GM21390 (cell line): Measurements from ENCODE around the gene RPS27L.

ENCODE experiments used
- ATAC-seq: cut with Tn5 transposase; IDR thresholded peaks from one replicate; pipeline ENCODE4 v1.9.1; 2021; ENCODE audit not compliant: unreplicated experiment

RPS27L gene

DNA sequence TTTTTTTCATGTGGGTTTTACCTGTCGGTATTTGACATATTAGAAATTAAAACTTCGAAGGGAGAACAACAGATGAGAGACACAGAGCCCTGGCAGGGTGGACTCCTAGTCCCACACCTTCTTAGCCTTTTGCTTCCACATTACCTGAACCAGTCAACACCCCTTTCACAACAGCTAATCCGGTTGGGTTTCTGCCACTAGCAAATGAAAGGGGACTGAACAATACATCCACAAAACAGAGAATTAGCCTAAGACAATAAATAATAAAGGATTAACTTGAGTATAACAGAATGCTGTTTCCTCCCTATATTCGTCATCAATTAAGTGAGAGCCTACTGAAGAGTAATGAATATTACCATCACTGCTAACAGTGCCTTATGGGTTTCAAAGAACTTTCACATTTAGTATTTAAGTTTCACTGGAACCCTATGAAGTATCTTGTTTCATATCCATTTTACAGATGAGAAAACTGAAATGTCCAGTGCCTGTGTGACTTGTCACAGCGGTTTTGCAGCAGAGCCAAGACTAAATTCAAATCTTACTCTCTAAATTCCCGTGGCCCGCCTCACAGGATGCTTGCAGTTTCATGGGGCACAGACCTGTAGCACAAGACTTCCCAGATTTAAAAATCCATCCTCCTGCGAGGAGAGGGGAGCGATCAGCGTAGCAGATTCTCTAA is 31.1 kb upstream of the RPS27L start:
- ATAC-seq: no peak

DNA sequence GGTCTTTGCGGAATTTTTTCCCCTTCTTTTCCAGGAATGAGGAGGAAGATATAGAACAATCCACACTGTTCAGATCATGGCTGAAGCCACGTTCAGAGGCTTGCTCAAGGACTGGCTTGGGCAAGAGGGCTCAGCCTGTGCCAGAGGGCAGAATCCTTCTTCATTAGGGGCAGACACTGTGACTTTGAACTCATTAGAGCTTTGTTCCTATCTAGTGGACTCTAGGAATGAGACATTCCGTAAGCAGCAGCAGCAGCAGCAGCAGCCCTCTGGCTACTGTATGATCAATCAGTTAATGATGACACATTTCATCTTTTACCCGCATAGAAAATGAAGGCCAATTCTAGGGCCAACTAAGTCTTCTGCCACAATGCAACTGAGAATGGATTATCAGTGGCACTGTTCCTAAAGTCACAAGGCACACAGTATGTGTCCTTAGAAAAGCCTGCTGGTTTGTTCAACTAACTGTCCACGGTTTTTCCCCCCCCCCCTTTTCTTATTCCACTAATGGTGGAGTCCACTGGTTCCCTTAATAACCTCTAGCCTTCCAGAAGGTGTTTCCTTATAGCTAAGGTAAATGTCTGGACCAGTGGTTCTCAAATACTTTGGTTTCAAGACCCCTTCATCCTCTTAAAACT is 30.4 kb upstream of the RPS27L start:
- no peak for ATAC-seq

DNA sequence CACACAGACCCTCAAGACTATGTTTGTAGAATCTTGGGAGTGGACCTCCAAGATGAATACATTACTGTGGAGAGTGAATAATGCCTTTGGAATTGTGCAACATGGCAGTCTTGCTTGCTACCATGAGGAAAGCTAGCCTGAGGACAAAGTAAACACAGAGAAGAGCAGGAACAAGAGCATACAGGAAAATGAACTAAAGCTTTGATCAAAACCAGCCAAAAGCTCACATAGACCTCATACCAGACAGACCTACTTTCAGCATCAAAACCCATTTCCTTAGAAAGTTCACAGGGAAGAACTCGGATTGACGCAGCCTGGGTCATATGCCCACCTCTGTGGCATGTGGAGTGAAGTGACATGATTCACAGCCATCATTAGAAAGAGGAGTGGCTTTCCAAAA is 28.8 kb upstream of the RPS27L start:
- ATAC-seq: no peak

DNA sequence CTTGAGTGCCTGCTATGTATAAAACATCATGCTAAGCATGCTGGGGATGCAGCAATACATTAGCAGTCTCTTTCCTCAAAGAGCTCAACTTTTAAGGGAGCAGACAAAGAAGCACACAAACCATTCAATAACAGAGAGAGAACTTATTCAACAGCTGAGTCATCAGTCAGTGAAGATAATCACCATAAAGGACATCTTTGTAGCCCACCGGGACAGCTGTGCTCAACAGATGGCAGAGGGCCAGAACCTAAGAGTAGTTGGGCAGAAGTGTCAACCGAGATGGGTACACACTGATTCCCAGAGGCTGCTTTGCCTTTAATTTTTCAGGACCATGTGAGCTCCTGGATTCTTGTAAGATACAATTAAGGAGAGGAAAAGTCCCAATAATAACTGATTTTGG is 27.9 kb upstream of the RPS27L start:
- no peak for ATAC-seq

DNA sequence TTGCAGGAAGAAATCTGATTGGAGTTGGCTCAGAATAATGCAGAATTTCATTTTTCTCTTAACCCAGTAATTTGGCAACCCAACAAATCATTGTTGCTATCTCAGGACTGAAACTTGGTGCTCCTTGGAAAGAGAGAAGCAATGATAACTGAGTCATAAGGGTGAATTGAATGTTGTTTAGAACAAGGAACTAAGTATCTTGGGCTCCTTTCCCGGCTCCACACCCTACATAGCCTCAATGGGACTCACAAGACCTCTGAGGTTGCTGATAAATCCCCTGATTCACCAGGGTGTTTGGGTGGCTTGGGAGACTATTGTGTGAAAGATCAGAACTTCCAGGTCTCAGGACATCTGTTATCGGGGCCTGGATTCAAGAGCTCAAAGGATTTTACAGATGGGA is 24.4 kb upstream of the RPS27L start:
- no peak for ATAC-seq

DNA sequence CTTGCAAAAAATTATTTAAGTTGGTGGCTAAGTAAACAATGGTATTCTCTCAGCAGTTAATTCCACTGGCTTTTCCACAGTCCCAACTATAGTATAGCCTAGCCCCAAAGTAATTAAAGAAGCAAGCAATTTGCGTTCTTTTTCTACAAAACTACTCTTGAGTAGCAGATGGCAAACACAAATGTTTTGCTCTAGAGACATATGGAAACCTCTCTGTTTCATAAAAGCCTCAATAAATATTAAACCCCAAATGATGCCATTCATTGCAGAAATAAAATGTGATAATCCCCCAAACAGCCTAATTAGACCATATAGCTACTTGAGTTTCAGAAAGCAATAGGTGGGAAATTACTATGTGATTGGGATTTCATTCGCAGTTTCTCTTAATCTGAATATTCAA is 23.5 kb upstream of the RPS27L start:
- ATAC-seq: no peak

DNA sequence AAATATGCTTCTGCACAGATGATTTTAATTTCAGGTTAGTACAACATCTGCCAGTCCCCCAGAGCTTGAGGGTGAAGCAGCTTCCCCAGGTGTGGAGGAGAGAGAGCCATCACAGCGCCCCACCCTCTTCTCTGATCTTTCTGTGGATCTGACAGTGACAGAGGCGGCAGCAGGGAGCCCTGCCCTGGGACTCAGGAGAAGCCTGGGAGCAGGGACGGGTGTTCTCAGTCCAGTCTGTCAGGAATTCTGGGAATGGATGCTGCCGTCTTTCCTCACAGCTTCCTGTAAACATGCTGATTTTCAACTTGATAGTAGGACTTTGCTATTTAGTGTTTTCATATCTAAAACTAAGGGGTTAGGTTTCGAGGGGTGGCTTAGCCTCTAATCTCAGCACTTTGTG is 20.8 kb upstream of the RPS27L start:
- no peak for ATAC-seq

DNA sequence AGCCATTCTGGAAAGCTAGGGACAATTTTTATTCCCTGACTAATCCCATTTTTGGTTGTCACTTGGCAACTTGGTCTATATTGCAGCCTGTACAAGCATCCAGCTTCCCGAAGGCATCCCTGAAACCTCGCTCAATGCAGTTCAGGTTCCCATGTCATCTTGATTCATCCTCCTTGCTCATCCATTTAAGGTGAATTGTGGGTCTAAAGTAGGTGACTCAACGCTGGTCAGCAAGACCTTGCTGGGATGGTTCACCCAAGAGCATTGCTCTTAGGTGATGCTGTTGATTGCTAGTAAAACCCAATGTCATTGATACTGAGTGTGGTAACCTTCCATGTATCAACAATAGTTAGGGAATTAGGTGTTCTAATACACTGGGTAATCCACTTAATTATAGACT is 19.0 kb upstream of the RPS27L start:
- ATAC-seq: no peak

DNA sequence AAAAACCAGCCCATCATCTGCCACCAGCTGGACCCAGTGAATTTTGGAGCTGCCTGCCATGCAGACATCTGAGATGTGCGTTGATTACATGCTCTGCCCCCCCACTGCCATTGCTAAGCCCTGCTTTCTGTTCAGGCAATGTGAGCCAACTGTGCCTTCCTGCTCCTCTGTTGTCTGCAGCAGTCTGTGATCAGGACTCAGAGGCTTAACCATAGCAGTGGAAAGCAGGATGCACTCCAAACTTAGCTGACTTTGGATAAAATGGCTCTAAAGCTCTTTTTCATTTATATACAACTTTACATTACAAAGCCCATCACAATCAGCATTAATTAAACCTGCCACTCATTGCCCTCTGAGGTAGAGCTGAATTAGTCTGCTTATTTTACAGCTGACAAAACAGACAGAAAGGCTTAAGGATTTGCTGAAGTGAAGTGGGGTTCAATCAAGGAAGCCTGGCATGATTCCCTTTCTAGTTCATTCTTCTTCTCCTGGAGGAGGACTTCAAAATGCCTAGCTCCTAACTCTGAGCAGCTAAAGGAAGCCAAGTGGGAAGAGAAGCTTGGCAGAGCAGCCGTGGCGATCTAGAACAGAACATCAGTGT is 15.7 kb upstream of the RPS27L start:
- no peak for ATAC-seq

DNA sequence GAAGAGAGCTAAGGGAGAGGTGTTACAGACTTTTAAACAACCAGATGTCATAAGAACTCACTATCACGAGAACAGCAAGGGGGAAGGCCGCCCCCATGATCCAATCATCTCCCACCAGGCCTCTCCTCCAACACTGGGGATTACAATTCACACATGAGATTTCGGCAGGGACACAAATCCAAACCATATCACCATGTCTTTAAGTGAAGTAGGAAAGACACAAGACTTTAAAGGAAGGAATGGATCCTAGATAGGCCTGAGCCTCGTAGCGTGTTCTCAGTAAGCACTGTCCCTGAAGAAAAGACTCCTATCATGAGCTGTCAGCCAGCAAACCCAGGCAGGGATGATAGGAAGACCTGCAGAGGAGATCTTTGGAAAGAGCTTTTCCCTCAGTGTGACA is 15.1 kb upstream of the RPS27L start:
- no peak for ATAC-seq

DNA sequence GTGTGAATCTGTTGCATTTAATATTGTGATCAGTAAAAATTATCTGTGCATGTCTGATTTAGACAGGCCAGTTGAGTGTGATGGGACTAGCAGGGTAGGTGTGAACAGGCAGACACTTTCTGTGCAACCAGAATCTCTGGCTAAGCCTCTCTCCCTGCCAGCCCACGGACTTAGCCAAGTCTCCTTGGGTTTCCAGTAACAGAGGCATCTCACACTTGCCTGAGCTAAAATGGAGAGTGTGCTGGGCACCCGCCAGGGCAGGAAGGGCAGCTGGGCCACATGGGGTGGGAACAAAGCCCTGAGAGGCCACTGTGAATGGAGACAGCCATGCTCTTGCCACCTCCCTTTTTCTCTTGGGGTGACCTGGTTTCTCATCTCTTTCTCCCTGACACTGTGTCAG is 12.5 kb upstream of the RPS27L start:
- no peak for ATAC-seq

DNA sequence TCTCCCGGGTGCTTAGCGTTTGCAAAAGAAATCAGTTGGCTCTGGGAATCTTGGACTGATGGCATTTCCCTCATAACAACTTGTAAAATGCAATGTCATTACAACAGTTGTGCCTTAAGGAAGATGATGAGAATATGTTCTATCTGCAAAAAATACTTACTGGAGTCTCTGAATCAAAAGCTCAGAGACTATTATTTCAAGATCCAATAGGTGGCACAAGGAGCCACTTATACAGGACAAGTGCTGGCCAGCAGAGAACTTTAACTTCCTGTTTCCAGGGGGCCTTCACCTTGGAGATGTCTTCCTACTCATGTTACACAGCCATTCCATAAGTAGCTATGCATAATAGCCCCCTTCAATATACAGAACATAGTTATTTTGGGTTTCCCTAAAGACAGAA is 8.9 kb upstream of the RPS27L start:
- no peak for ATAC-seq

DNA sequence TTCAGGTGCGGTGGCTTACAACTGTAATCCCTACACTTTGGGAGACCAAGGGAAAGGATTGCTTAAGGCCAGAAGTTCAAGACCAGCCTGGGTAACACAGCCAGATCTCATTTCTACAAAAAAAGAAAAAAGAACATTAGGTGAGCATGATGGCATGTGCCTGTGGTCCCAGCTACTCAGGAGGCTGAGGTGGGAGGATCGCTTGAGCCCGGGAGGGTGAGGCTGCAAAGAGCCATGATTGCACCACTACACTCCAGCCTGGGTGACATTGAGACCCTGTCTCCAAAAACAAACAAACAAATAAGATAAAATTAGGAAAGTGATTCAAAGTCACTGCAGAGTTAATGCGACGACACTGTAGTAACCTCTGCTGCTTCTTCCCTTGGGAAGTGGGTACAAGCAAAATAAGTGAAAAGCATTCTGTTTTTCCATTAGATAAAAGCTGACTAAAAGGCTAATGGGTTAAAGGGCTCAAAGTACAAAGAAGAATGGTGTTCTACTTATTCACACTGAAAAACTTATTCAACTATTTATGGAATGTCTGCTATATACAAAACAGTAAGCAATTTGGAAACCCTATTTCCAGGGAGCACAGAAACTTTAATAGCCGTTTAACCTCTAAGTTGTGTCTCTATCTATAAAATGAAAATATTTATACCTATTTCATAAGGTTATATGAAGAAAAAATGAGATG is 8.0 kb upstream of the RPS27L start:
- ATAC-seq: no peak

DNA sequence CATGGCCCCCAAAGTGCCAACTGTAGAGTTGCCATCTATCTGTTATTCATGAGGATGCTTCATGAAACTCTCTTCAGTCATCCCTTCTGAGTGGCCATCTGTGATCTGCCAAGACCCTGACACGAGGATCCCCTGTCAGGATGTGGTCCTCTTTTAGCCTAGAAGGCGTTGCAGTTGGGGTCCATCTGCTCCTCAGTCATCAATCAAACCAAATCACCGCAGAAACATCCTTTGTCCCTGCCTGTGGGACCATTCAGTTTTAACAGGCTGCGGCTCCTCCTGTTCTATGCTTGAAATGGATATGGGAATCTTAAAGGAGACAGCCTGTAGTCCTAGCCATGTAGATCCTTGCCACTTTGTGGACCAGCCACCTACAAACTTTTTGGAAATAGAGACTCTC is 5.9 kb upstream of the RPS27L start:
- ATAC-seq: no peak

DNA sequence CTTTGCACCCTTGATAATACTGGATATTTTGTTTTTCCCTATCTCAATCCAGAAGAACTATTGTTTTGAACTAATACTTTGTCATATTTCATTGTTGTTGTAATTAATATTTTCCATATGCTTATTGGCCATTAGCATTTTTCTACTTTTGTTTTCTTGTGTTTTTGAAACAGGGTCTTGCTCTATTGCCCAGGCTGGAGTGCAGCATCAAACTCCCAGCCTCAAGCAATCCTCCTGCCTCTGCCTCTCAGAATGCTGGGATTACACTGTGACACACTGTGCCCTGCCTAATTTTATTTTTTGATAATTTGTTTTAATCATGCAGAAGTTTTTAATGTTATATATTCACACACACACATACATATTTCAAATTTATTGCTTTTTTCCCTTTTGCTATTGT is 3.4 kb upstream of the RPS27L start:
- ATAC-seq: no peak

DNA sequence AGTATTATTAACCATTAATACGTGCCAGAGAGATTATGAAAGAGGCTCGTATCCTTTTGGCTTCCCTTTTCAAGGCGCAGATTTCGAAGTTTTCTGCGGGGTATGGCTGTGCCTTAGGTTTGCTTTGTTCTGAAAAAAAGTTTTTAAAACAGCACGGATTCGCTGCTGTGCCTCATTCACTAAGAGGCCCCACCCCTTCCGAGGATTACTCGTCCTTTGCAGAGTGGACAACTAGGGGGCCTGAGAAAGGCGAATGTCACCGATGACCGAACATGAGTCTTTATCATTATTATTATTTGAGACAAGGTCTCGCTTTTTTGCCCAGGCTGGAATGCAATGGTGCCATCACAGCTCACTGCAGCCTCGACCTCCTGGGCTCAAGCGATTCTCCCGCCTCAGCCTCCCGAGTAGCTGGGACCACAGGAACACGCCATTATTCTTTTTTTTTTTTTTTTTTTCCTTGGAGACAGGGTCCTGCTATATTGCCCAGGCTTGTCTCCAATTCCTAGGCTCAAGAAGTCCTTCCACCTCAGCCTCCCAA is 684 bp upstream of the RPS27L start:
- ATAC-seq: peak; percentile 16

DNA sequence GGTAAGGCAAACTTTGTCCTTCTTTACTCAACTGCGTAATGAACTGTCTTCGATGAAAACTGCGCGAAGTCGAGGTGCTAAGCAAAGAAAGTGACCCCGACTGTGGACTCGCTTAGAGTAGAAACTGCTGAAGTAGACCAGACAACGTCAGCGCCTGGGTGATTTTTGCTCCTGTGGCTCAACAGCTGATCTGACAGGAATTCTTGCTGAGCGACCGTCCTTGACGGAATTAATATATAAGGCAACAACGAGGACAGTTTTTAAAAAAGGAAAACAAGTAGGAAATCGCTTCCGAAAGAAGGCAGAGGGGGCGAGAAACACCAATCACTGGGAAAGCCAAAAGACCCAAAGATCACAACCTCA is 541 bp downstream of the RPS27L start:
- no peak for ATAC-seq

DNA sequence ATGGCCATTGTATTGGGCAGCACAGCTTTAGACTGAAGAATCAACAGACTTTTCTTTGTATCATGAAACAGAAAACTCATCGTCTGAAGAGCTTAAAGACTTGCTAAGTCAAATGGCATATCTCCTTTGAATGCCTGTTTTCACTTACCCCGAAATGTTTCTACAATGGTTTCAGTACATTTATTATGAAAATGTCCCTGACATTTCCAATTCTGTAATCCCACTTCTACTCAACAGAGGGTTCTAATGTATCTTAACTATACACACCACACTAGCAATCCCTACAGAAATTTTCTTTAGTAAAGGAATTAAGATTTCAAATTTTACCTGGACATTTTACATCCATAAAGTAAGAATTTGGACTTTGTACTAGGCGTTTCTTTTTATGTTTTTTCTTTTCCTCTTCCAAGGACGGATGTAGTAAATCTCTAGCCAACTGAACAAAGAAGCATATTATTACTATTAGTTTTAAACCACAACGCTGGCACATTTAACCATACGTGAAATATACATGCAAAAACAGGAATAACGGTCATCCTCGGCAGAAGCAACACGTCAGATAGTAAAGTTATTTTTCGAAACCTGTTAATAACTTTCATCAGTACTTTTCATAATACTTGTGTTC is 1.1 kb downstream of the RPS27L start:
- ATAC-seq: no peak

DNA sequence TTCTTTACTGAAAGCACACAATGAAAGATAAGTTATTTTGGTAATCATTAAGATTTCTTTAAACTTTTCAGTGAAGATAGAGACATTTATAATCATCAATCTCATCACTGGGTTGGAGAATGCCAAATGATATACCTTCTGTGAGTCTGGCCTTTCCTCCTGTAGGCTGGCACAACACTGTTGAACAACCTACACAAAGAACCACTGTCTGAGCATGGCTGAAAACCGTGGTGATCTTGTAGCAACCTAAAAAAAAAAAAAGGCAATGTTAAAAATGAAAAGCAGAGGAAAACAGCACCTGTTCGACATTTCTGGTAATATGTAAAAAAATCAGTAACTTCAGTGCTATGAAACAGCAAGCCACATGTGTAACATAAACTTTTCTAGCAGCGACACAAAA is 1.8 kb downstream of the RPS27L start:
- ATAC-seq: no peak

DNA sequence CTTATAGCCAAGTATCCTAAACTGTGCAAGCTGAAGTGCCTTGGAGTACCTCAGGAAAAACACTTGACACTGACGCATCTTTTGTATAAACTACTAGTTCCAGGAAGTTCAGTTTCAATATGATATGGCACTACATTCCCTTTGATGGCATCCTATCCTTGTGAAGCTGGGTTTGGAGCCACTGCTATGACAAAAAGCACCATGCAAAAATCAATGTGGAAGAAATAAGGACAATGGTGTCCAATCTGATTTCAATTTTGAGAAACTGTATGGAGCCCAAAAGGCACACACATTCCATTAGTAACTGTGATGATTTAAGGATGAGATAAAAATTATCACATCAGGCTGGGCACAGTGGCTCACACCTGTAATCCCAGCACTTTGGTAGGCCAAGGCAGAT is 5.6 kb downstream of the RPS27L start:
- ATAC-seq: no peak

DNA sequence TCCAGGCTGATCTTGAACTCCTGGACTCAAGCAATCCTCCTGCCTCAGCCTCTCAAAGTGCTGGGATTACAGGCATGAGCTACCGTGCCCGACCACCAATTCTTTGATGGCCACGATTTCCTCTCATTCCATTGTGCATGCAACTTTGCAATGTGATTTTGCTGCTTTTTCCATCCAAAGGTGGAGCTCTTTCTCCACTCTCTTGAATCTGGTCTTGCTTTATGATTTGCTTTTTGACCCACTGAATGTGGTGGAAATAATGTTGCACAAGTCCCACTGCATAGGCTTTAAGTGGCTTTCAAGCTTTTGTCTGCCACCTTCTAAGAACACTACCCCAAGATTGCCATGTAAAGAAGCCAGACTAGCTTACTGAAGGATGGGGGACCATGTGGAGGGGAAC is 10.6 kb downstream of the RPS27L start:
- no peak for ATAC-seq

DNA sequence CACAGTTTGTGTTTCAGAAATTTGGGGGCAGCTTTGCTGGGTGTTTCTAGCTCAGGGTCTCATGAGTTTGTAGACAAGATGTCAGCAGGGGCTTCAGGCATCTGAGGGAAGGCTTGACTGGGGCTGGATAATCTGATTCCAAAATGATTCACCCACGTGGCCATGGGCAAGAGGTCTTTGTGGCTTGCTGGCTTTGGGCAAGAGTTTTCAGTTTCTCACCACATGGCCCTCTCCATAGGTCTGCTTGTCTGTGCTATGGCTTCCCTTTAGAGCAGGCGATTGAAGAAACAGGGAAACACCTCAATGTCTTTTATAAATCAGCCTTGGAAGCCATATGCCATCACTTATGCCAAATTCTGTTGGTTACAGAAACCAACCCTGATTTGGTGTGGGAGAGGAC is 11.9 kb downstream of the RPS27L start:
- ATAC-seq: no peak
